ENCODE data around the gene S1PR4.

The S1PR4 gene

GRCh38 chr19:3224346-3225168, 46.0 kb downstream of the S1PR4 start, which contains the start of gene CELF5:
TSS of gene CELF5 (plus strand) at chr19:3224661. CDS start at chr19:3224740, 79 bp downstream.
- peak; percentile 60 for DNase-seq

- DNase-seq = no peak
Observed at GRCh38 chr19:3225169-3225485, 46.6 kb downstream of the S1PR4 start.

- DNase-seq = no peak
Observed at GRCh38 chr19:3225677-3226093, 47.1 kb downstream of the S1PR4 start.

GRCh38 chr19:3227054-3227626, 48.6 kb downstream of the S1PR4 start:
- DNase-seq = no peak

- no peak for DNase-seq
Observed at GRCh38 chr19:3229346-3229743, 50.8 kb downstream of the S1PR4 start.

All from activated naive CD4-positive, alpha-beta T cell treated with Interleukin-2 at 50 U/mL for 16 hours (primary cell).